ENCODE measurements around the gene PTAR1.

The PTAR1 gene

DNA sequence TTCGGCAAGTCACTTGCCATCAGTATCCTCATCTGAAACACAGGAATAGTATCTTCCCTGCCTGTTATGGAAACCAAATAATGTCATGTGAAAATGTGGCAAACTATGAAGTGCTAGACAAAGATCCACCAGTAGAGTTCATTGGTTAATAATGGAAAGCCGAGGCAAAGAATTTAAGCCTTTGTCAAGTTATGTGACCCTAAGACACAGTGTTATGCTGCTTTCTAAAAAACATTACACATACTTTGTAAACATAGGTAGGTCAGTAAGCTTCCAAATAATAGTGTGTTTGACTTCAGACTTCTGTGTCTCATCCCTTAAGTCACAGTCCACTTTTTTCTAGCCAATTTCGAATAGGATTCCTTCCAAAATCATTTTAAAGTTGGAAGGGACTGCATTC lies 6.0 kb downstream of the PTAR1 start:
- no peak for DNase-seq

- no peak for DNase-seq
These were observed 9.7 kb downstream of the PTAR1 start for GRCh38 chr9:69750085-69750484.

DNA sequence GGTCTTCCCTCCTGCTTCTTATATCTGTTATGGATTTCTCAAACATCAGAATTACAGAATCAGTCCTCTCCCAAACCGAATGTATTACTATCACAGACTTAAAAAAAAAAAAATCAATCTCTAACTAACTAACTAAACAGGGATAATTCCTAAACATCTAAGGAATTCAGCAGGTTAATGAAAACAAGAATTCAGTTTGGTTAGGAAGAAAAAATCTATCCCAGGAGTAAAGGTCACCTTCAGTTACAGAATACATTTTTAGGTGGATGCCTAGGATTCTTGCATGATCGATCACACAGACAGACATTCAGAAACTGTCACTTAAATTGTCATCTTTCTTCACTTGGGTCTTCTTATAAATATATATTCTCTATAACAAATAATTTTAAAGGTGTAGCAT lies 11.5 kb downstream of the PTAR1 start:
- no peak for DNase-seq

- no peak for DNase-seq
These were observed 12.8 kb downstream of the PTAR1 start for GRCh38 chr9:69746859-69747560.

- no peak for DNase-seq
These were observed 13.9 kb downstream of the PTAR1 start for GRCh38 chr9:69745716-69746437.

DNA sequence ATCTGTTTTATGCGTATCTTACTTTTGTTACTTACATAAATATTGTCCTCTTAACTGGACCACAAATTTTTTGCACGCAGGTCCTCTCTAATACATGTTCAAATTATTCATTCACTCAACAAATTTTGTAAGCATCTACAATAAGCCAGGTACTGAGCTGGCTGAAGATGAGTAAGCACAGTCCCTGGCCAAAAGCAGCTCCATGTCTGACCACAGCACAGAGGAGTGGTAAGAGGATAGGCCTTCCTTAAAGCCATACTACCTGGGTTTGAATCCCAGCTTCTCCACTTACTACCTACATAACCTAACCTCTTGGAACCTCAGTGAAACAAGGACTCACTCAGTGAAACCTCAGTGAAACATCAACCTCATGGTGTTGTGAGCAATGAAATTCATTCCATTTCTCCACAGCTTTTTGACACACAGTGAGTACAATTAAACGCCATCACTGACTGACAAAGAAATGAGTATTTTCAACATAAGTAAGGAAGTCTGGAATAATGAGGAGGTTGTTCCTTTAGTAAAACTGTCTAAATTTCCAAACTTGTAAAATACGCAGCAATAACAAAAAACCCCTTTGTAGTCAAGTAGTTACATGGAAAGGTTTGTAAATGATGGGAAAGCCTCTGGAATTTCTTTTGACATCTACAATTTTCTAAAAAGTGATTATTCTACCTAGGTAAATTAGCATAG lies 15.0 kb downstream of the PTAR1 start:
- DNase-seq, result no peak

- no peak for DNase-seq
These were observed 15.9 kb downstream of the PTAR1 start for GRCh38 chr9:69743930-69744329.

- DNase-seq, result no peak
These were observed 18.8 kb downstream of the PTAR1 start for GRCh38 chr9:69740872-69741505.

DNA sequence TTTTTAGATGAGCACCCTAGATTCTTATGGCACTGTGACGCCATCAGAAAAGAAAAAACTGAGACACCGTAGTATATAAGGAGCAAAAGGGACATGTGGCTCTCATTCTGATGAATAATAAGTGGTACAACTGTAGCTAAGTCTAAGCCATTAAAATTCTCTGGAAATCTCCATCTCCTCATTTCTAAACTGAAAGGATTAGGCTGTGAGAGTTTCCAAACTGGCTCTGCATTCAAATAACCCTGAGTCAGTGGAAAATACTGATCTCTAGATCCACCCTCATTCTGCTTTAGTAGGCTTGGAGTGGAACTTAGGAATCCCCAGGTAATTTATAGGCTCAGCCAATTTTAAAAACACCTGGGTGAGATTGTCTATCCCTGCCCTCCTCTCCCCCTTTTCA lies 28.5 kb downstream of the PTAR1 start:
- DNase-seq, result no peak

GRCh38 chr9:69719983-69720382 lies 39.8 kb downstream of the PTAR1 start:
- DNase-seq, result no peak

DNA sequence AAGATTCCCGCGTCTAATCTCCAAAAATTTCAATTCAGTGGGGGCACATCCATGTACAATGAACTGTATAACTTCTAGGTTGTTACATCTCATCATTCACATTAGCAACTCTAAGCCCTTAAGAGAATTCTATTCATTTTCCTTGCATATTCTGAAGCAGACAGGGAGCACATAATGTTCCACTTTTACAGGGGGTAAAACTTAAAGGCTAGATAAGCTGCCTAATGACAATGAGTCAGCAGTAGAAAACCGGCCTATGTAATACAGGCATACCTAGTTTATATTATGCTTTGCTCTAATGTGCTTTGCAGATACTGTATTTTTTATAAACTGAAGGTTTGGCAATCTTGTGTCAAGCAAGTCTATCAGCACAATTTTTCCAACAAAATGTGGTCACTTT lies 40.4 kb downstream of the PTAR1 start:
- DNase-seq, result no peak

DNA sequence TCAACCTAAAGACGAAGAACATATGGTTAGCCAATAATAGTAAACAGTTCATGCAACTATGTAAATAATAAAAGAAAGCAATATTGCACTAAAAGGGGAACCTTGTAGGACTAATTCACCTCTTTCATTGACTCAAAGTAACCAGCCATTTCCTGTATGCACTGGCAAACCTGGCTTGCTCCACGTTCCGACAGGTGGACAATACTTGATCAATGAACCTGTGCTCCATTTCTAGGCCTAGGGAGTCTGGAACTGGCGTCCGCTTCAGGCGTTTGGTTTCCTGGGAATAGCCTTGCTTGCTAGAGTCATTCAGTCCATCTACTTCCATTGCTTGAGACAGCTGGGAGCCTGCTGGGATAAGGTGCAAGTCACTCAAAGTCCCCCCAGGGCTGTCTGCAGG lies 41.6 kb downstream of the PTAR1 start:
- DNase-seq, result no peak

- no peak for DNase-seq
These were observed 44.0 kb downstream of the PTAR1 start for GRCh38 chr9:69715825-69716224.

GRCh38 chr9:69715096-69715495 lies 44.7 kb downstream of the PTAR1 start:
- DNase-seq, result no peak

GRCh38 chr9:69697475-69697874 lies 62.3 kb downstream of the PTAR1 start:
- no peak for DNase-seq

GRCh38 chr9:69696802-69697201 lies 63.0 kb downstream of the PTAR1 start:
- DNase-seq, result no peak

DNA sequence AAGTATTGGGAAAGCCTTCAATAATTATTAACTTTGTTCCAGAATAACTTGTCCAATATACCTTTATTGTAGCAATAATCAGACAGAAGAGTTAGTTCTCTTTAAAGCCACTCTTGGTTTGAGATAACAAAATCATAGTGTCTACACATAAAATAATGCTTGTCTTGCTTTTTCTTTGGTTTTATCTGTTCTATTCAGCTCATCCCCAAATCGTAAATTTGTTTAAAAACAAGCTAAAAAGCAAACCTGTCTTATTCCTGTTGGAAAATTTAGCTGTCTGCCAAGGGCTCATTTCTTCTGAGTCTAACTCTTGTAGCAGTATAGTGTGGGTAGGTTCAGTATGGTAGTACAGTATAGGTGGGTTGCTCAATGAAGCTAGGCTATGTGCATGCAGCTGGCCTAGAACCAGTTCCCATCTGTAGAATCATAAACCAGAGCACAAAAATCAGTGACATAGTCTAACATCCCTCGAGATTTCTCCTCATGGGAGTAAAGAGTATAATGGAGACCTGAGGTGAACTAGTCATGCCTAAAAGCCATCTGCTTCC lies 69.7 kb downstream of the PTAR1 start:
- no peak for DNase-seq

DNA sequence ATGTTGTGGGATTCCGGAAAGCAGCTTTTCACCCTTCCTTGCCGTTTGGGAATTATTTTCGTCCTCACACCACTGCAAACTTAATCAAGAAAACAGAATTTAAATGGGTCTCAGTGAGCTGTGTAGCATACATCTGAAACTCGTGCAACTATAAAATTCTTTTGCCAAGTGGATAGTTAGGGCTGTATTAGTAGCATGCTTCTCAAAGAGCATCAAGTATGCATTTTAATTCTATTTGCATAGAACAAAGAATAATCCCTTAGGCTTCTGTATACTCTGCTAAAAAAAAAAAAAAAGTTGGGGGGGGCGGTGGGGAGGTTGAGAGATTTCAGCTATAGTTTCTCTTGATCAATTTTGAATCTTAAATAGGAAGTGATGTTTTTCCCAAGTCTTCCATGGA lies 75.9 kb downstream of the PTAR1 start:
- DNase-seq, result no peak

DNA sequence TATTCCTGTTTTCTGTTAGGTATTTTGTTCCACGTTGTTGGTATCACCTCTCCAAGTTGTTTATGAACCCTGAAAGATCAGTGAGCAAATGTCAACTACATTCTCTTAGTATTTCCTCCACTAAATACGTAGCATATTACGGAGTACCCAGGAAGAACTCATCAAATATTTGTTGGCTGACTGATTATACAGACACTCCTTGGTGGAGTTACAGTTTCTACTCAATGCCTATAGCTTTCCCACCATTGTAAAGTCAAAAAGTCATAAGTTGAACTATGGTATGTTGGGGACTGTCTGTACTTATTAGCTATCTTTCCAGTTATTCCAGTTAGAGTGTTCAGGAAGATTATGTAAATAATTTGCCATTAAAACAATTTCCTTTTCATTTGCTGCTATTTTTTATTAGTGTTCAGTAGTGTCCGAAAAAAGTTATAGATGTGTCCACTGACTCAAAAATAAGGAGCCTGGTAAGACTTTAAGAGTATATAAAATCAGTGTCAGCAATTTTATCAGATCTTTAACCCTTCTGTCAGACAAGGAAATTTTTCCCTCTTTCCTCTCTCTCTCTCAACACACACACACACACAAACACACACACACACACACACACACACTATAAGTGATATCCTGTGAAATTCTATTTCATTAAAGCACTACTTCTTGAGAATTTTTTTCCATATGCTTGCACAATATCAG lies 80.8 kb downstream of the PTAR1 start:
- DNase-seq, result no peak

DNA sequence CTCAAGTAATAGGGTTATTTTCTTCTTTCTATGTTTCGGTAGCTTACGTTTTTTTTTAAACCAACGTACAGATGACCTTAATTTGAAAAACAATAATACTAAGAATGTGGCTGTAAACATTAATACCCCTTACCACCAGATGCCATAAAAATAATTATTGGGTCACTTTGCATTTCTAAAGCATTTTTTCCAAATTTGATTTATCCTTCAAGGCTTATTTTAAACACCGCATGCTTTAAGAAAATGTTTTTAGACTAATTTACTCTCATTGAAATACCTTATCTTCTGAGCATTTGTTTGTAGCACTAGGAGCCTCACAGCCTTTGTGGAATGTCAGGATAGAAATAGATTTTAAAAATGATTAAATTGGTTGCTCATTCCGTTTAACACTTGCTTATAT lies 81.9 kb downstream of the PTAR1 start:
- DNase-seq, result no peak

GRCh38 chr9:69675563-69675962 lies 84.2 kb downstream of the PTAR1 start:
- DNase-seq, result no peak

Measured in right kidney (tissue), 1 donor.